Muscle layer of colon (tissue), 2 donors: Measurements from ENCODE around the gene C1QTNF3.
A peak's percentile ranks its signal among the peaks of the same experiment; 100 is the strongest.
"Not testable (repeated sequence)": the region's sequence is repeated elsewhere in the genome, so short reads cannot be mapped to it uniquely, and the experiment has no call there.

Source experiments
- H3K27ac ChIP-seq: one replicate; pipeline ENCODE4 v1.7.0; 2013; ENCODE audit warnings: low read depth, mild to moderate bottlenecking, low read length, moderate library complexity
- H3K27me3 ChIP-seq, 2 donors: one replicate each; pipeline ENCODE4 v1.7.0; 2013; ENCODE audit warnings: low read length in 2 of 2, mild to moderate bottlenecking in 2 of 2; ENCODE audit not compliant: insufficient read depth in 2 of 2, control insufficient read depth in 1 of 2
- H3K36me3 ChIP-seq: one replicate; pipeline ENCODE4 v1.7.0; 2013; ENCODE audit warnings: mild to moderate bottlenecking, low read length; ENCODE audit not compliant: insufficient read depth
- H3K4me1 ChIP-seq: one replicate; pipeline ENCODE4 v1.7.0; 2013; ENCODE audit warnings: mild to moderate bottlenecking, low read length; ENCODE audit not compliant: insufficient read depth
- H3K4me3 ChIP-seq, 2 donors: one replicate each; pipeline ENCODE4 v1.7.0; 2013; ENCODE audit warnings: low read length in 2 of 2, low read depth in 1 of 2, mild to moderate bottlenecking in 1 of 2, moderate library complexity in 1 of 2
- H3K9ac ChIP-seq: one replicate; pipeline ENCODE4 v1.7.0; 2013; ENCODE audit warnings: low read length
- H3K9me3 ChIP-seq: one replicate; pipeline ENCODE4 v1.7.0; 2013; ENCODE audit warnings: mild to moderate bottlenecking, low read length
- donor health status: abdominal sarcoma.
- donor health status: Adenocarcinoma of cecum.

C1QTNF3 gene

DNA sequence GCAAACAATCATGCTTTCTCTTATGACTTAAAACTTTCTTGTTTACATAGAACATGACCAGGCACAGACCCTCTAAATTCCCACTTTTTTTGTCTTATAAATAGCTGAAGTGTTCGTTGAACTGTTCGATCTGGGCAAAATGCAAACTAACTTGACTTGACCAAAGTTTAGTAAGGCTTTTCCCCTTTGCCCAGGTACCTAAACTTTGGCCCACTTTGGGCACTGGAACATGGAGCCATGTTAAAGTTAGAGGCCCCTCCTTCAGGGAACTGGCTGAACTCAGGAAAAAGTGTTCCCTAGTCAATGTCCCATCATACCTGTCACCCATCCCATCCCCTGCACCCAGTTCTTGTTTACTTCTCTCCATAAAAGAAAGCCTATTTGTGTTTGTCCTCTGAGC is 25.8 kb downstream of the C1QTNF3 start:
- no peak overlapping the region for H3K4me3 ChIP-seq
- H3K27me3 ChIP-seq: no peaks in the 10 kb centered on the region
- H3K36me3 ChIP-seq: no peaks in the 10 kb centered on the region
- peaks cover 10% of the 10 kb centered on the region for H3K4me1 ChIP-seq
- H3K27ac ChIP-seq: no peak overlapping the region
- no peaks in the 10 kb centered on the region for H3K9me3 ChIP-seq
- H3K9ac ChIP-seq: no peak overlapping the region

DNA sequence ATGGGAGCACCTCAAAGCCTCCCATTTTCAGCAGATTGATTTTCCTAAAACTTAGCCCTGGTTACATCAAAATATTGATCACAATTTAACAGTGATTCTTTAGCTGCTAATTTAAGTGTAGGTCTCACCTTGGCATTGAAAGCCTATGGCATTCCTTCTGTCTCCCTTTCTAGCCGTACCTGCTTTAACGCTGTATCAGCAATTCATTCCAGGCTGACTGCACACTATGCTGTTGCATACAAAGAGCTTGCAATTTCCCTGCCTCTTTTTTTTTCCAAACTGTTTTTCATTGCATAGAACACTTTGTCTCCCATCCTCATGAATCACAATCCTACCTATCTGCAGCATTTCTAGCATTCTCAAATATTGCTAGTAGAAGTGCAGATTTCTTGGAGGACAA is 26.3 kb downstream of the C1QTNF3 start:
- no peaks in the 10 kb centered on the region for H3K27me3 ChIP-seq
- no peaks in the 10 kb centered on the region for H3K36me3 ChIP-seq
- H3K4me1 ChIP-seq: peaks cover 14% of the 10 kb centered on the region
- no peak overlapping the region for H3K9ac ChIP-seq
- no peaks in the 10 kb centered on the region for H3K9me3 ChIP-seq
- H3K27ac ChIP-seq: no peak overlapping the region
- H3K4me3 ChIP-seq: no peak overlapping the region

- H3K27me3 ChIP-seq: no peaks in the 10 kb centered on the region
- H3K27ac ChIP-seq: no peak overlapping the region
- peaks cover 14% of the 10 kb centered on the region for H3K4me1 ChIP-seq
- H3K9ac ChIP-seq: no peak overlapping the region
- H3K4me3 ChIP-seq: no peak overlapping the region
- no peaks in the 10 kb centered on the region for H3K36me3 ChIP-seq
- no peaks in the 10 kb centered on the region for H3K9me3 ChIP-seq
Observed at GRCh38 chr5:34016222-34016621, 26.8 kb downstream of the C1QTNF3 start.

GRCh38 chr5:34015120-34015822 is 27.7 kb downstream of the C1QTNF3 start:
- peaks cover 14% of the 10 kb centered on the region for H3K4me1 ChIP-seq
- H3K27ac ChIP-seq: no peak overlapping the region
- no peaks in the 10 kb centered on the region for H3K9me3 ChIP-seq
- no peaks in the 10 kb centered on the region for H3K36me3 ChIP-seq
- H3K4me3 ChIP-seq: no peak overlapping the region
- H3K27me3 ChIP-seq: no peaks in the 10 kb centered on the region
- no peak overlapping the region for H3K9ac ChIP-seq

DNA sequence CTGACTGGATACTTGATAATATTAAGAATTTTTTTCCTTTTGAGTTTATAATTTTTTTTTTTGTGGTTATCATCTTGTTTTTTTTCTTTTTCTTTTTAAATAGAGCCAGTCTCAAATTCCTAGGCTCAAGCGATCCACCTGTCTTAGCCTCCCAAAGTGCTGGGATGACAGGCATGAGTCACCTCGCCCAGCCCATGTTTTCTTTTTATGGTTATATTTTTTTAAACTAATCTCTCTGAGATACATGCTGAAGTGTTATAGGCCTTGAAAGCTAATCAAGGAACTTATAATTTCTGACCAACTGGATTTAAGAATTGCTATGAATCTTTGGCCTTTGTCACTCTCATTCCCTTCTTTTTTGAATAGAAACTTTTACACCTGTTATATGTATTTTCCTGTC is 28.4 kb downstream of the C1QTNF3 start:
- Histone ChIP-seq H3K4me3 (no peak overlapping the region), H3K4me1 (peaks cover 14% of the 10 kb centered on the region), H3K9ac (no peak overlapping the region), H3K27ac (no peak overlapping the region), H3K9me3 (no peaks in the 10 kb centered on the region), H3K27me3 (no peaks in the 10 kb centered on the region), H3K36me3 (no peaks in the 10 kb centered on the region)

GRCh38 chr5:34013547-34013946 is 29.5 kb downstream of the C1QTNF3 start:
- no peaks in the 10 kb centered on the region for H3K27me3 ChIP-seq
- H3K9me3 ChIP-seq: no peaks in the 10 kb centered on the region
- no peak overlapping the region for H3K4me3 ChIP-seq
- peaks cover 20% of the 10 kb centered on the region for H3K4me1 ChIP-seq
- no peak overlapping the region for H3K9ac ChIP-seq
- no peak overlapping the region for H3K27ac ChIP-seq
- H3K36me3 ChIP-seq: no peaks in the 10 kb centered on the region

DNA sequence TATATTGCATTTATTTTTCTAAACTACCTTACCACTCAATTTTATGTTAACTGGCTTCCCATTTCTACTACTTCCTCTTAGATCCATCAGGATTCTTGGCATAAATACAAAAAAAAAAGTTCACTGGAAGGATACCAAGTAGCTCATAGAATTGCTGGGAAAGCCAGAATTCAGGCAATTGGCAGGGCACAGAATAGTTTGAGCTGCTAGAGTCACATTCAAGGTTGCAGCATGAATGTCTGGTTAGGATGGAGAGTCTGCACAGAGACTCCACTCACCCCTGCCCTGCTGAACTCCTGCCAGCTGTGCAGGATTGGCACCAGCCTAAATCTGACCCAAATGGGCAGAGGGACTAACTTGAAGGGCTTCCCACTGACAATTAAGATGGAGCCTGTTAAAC is 30.2 kb downstream of the C1QTNF3 start:
- Histone ChIP-seq H3K4me1 (peaks cover 20% of the 10 kb centered on the region), H3K9me3 (no peaks in the 10 kb centered on the region), H3K36me3 (no peaks in the 10 kb centered on the region), H3K27me3 (no peaks in the 10 kb centered on the region), H3K9ac (no peak overlapping the region), H3K4me3 (no peak overlapping the region), H3K27ac (no peak overlapping the region)

- H3K9me3 ChIP-seq: no peaks in the 10 kb centered on the region
- H3K9ac ChIP-seq: no peak overlapping the region
- H3K27ac ChIP-seq: no peak overlapping the region
- H3K27me3 ChIP-seq: no peaks in the 10 kb centered on the region
- no peaks in the 10 kb centered on the region for H3K36me3 ChIP-seq
- peaks cover 27% of the 10 kb centered on the region for H3K4me1 ChIP-seq
- H3K4me3 ChIP-seq: no peak overlapping the region
Observed at GRCh38 chr5:34011536-34011935, 31.5 kb downstream of the C1QTNF3 start.

DNA sequence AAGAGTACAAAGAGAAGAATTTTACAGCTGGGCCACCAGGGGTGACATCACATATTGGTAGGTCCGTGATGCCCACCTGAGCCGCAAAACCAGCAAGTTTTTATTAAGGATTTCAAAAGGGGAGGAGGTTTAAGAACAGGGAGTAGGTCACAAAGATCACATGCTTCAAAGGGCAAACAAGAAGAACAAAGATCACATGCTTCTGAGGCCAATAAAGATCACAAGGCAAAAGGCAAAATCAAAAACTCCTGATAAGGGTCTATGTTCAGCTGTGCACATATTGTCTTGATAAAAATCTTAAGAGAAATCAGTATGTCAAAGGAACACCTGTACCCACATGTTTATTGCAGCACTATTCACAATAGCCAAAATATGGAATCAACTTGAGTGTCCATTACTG is 32.9 kb downstream of the C1QTNF3 start:
- not testable (repeated sequence) for H3K27ac ChIP-seq, H3K4me3 ChIP-seq, H3K9ac ChIP-seq, H3K36me3 ChIP-seq, H3K9me3 ChIP-seq, H3K27me3 ChIP-seq
- peaks cover 27% of the 10 kb centered on the region for H3K4me1 ChIP-seq

GRCh38 chr5:34009610-34010009 is 33.4 kb downstream of the C1QTNF3 start:
- H3K9me3 ChIP-seq: no peaks in the 10 kb centered on the region
- peaks cover under 1% of the 10 kb centered on the region for H3K36me3 ChIP-seq
- H3K4me3 ChIP-seq: no peak overlapping the region
- peaks cover 27% of the 10 kb centered on the region for H3K4me1 ChIP-seq
- H3K27ac ChIP-seq: no peak overlapping the region
- no peak overlapping the region for H3K9ac ChIP-seq
- H3K27me3 ChIP-seq: no peaks in the 10 kb centered on the region

DNA sequence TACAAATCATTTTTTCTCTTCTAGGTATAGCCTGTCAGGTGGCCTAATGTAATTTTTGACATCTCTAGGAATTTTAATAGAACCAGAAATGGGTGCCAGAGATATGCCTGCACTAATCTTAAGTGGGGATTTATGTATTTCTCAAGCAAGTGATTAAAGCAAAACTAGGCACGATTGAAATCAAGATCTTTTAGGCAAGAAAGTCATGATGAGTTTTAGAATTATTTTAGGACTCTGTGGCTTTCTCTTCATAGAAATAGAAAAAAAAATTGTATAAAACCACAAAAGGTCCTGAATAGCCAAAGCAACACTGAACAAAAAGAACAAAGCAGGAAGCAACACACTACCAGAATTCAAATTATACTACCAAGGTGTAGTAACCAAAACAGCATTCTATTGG is 34.2 kb downstream of the C1QTNF3 start:
- Histone ChIP-seq H3K27ac (peak overlapping the region; percentile 79), H3K36me3 (peaks cover 8% of the 10 kb centered on the region), H3K4me3 (peak overlapping the region in 1 of 2 donors; percentile 79)

More for the DNA sequence above, 34.2 kb downstream of the C1QTNF3 start:
- Histone ChIP-seq H3K27me3 (no peaks in the 10 kb centered on the region), H3K9ac (peak overlapping the region; percentile 45), H3K9me3 (no peaks in the 10 kb centered on the region), H3K4me1 (peaks cover 27% of the 10 kb centered on the region)
